HG02884 (cell line): Measurements from ENCODE around the gene ATXN1.
"Not testable (repeated sequence)": the region's sequence is repeated elsewhere in the genome, so short reads cannot be mapped to it uniquely, and the experiment has no call there.

Source experiments
- ATAC-seq: cut with Tn5 transposase; IDR thresholded peaks from one replicate; pipeline ENCODE4 v1.9.1; 2021; ENCODE audit warnings: mild to moderate bottlenecking, moderate library complexity; ENCODE audit not compliant: unreplicated experiment

The ATXN1 gene

GRCh38 chr6:16654701-16655100 is 106.6 kb downstream of the ATXN1 start:
- ATAC-seq: no peak

DNA sequence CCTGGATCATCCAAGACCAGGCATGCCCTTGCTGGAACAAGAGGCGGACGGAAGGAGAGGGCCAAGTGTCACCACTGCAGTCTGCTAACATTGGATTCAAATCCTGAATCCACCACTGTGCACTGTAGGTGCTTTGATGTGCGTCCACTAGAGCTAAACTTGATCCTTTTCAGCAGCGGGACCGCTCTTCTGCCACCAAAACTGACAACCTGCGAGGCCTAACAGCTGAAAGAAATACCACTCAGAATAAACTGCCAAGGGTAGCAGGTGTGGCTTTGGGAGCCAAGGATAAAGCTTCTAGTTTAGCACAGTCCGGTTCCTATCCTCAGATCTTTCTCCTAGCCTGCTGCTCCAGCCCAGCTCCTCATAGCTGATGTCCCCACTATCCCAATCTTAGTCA is 108.0 kb downstream of the ATXN1 start:
- ATAC-seq: no peak

DNA sequence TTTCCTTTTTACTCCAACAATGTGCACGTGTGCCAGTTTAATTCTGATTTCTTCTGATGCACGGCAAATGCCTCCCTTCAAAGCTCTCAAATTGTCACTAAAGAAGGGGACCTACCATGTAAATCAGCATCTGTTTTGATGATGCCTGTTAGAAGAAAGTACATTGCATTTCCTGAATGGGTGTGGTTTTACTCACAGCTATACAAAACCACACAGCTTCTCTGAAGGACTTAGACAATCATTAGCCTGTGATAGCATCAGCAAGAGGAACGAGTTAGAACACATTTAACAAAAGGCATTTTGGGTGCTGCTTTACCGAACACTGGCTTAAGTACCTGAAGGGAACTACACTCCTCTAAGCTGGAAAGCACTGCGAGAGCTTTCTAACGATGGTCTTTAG is 109.4 kb downstream of the ATXN1 start:
- peak; percentile 76 for ATAC-seq

- no peak for ATAC-seq
These were observed 111.4 kb downstream of the ATXN1 start for GRCh38 chr6:16649890-16650289.

GRCh38 chr6:16649241-16649640 is 112.0 kb downstream of the ATXN1 start:
- ATAC-seq: no peak

GRCh38 chr6:16648003-16648402 is 113.3 kb downstream of the ATXN1 start:
- no peak for ATAC-seq

DNA sequence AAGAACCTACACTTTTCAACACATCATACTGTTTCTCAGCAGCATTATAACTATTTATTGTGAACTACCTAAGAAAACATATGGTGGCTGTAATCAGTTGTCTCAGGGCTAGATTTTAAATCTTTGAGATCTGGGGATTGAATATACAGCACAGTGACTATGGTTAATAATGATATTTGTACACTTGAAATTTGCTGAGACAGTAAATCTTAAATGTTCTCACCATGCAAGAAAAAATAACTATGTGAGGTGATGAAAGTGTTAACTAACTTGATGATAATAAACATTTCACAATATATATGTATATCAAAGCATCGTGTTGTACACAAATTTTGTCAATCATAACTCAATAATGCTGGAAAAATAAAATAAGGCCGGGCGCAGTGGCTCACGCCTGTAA is 113.8 kb downstream of the ATXN1 start:
- no peak for ATAC-seq

- no peak for ATAC-seq
These were observed 116.6 kb downstream of the ATXN1 start for GRCh38 chr6:16644540-16645250.

DNA sequence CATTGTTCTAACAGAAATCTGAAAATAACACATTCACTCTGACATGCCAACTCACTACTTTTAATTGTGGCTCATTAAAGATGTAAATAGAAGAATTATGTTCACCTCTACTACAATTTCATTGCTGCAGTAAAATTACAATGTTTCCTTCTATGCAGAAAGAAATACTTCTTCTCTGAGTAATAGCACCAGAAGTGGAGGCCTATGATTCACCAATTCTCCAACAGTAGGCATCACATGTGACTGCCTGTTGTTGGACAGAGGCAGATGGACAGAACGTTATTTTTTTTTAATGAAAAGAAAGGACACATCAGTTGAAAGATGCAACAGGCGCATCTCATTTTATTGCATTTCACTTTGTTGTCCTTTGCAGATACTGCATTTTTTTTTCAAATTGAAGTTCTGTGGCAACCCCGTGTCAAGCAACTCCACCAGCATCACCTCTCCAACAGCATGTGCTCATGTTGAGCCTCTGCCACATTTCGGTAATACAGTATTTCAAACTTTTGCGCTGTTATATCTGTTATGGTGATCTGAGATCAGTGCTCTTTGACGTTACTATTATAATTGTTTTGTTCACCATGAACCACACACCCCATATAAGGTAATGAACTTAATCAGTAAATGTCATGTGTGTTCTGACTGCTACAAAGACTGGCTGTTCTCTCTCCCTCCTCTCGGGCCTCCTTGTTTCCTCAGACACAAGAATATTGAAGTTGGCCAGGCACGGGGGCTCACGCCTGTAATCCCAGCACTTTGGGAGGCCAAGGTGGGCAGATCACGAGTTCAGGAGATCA is 121.4 kb downstream of the ATXN1 start:
- no peak for ATAC-seq

- ATAC-seq: no peak
These were observed 123.6 kb downstream of the ATXN1 start for GRCh38 chr6:16637635-16638034.

DNA sequence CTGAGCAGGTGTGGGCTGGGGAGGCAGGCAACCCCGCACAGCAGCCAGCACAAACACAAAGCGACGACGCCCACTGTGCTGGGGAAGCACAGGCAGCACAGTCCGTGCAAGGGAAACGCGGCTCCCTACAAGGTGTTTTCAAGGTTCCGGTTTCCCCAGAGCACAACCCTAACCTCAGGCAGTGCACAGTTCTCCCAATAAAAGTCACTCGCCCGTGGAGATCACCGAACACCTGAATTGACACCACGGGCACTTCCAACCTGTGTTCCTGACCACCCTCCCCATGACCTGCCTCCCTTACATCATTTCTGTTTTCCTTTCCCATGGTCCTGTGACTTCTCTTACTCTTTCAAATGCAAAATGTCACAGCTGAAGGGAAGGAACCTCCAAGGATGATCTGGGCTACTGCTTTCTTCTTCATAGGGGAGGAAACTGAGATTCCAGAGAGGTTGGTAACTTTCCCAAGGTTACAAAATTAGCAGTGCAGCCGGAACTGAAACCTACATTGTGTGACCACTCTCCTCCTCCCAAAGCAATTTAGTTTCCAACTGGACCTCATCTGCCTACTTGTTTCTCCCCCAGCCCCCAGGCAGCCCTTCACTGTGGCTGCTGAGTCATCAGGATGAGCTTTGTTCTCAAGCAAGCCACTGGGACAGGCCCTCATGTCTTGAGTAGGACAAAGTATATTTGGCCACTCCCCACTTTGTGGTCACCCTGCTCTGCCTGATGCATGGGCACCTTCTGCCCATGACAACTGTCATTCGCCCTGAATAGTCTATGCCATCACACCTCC is 125.3 kb downstream of the ATXN1 start:
- ATAC-seq: peak; percentile 44

GRCh38 chr6:16635291-16635809 is 125.9 kb downstream of the ATXN1 start:
- ATAC-seq: no peak

GRCh38 chr6:16634855-16635254 is 126.4 kb downstream of the ATXN1 start:
- no peak for ATAC-seq

DNA sequence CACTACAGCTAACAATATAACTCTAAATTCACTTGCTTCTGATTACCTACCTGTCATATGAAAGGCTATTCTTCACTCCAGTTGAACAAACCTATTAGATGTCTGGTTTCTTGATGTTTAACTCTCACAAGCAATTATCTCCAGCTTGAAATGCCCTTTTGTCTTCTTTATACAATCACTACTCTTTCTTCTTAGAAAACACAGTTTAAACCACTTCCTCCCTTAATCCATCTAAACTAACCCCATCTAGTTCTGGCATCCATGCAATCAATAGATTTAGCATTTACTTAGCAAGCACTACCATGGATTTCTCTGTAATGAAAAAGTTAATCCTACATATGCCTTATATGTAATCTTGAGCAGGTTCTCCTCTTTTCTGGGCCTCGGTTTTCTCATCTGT is 127.3 kb downstream of the ATXN1 start:
- no peak for ATAC-seq

DNA sequence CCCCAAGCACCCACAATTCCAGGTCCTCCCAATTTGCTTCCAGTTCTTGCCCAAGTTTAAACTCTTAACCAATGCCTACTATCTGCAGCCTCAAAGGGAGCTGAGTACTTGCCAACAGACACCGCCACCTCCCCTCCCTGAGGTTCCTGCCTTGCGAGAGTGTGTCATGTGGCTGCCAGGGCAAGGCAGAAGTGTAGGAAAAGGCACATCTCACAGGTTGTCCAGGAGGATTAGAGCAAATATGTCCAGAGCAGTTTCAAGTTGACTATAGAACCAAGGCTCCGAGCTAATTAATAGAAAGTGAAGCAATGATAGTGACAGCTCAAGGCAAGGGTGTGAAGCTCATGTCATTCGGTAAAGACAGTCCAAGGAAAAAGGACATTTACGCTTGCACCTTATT is 127.8 kb downstream of the ATXN1 start:
- ATAC-seq: no peak

- ATAC-seq: no peak
These were observed 129.2 kb downstream of the ATXN1 start for GRCh38 chr6:16632101-16632500.

DNA sequence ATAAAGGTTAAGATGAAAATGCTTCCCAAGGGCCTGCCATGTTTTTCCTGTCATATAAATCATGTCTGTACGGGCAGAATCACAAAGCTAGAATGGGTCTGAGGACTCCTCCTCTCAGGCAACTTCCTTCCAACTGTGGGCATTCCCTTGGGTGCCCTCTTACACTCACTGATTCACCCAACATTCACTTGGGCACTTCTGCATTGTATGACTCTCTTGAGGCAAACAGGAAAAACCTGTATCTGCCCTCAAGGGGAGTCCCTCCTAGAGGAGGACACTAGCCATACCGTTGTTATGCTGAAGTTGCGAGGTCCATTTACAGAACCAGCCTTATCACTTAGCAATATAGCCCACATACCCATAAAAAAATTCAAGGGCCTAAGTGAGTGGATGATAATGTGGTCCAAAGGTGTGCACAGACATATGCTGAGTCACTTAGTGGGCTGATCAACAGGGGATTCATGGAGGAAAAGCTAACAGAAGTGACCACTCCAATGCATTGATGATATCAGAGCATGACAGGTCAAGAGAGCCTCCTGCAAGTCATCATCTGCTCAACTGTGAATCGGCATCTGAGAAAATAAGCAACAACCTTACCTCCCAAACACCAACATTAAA is 131.1 kb downstream of the ATXN1 start:
- ATAC-seq: no peak

DNA sequence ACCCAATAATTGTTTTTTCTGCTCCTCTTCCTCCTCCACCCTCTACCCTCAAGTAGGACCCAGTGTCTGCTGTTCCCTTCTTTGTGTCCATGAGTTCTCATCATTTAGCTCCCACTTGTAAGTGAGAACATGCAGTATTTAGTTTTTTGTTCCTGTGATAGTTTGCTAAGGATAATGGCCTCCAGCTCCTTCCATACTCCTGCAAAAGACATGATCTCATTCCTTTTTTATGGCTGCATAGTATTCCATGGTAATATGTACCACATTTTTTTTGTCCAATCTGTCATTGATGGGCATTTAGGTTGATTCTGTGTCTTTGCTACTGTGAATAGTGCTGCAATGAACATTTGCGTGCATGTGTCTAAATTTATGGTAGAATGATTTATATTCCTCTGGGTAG is 132.7 kb downstream of the ATXN1 start:
- ATAC-seq: not testable (repeated sequence)

DNA sequence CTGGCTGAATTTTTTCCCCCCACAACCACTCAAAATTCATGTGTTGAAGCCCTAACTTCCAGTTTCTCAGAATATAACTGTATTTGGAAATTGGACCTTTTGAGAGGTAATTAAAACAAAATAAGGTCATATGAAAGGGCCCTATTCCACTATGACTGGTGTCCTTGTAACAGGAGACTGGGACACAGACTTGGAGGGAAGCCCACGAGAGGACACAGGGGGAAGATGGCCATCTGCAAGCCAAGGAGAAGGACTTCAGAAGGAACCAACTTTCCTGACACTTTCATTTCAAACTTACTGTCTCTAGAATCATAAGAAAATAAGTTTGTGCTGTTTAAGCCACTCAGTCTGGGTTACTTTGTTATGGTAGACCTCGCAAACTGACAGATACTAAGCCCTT is 134.6 kb downstream of the ATXN1 start:
- no peak for ATAC-seq

GRCh38 chr6:16625291-16626265 is 135.7 kb downstream of the ATXN1 start:
- no peak for ATAC-seq
